ENCODE data around the gene RUNX3.
"Not testable (repeated sequence)": the region's sequence is repeated elsewhere in the genome, so short reads cannot be mapped to it uniquely, and the experiment has no call there.

Gene RUNX3

GRCh38 chr1:24911651-24912155, 18.4 kb downstream of the RUNX3 start:
- Histone ChIP-seq H3K9me3 (ENCODE audit: severe bottlenecking) (no peaks in the 10 kb centered on the region), H3K36me3 (no peaks in the 10 kb centered on the region), H3K4me3 (ENCODE audit: low read depth, low read length) (no peak overlapping the region), H3K27ac (no peak overlapping the region), H3K27me3 (ENCODE audit: insufficient read depth, low read depth, severe bottlenecking) (no peaks in the 10 kb centered on the region)
- TF ChIP-seq CTCF (IDR thresholded peaks at IDR 0.05; ENCODE audit: low read depth, low read length), result no peak
- no peak for DNase-seq

DNA sequence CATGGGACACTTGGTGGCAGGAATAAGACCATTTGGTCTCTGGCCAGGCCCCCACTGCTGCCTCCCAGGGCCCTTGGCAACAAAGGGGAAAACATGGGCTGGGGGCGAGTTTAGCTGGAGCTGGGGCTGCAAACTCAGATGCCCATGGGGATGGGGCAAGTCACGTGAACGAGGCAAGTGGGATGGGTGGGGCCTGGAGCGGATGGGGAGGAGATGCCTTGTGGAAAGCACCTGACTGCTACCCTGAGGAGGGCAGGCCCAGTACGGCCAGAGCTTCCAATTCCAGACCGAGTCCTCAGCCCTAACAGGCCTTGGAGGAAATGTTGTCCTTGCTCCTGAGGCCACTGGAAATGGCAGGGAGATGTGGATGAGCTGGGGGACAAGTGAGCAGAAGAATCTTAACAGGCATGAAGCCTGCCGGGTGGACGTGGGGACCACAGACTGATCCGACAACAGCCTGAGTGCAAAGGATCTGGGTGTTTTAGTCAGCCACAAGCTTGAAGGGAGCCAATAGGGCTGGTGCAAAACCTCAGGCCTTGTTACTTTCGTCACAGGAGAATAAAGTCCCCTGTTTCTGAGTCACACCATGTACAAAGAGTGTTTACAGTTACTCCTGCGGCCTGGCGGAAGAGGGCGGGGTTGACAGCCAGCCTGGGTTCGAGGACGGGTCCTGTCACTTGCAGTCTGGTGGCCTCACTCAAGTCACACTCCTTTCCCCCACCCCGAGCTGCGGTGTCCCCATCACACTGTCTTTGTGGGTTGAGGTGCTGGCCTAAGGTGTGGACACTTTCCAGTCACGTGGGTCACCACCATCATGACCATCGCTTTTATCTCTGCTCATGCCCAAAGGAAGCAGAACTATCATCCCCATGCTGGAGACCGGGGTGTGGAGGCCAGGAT, 19.1 kb downstream of the RUNX3 start:
- TF ChIP-seq CTCF (IDR thresholded peaks at IDR 0.05; ENCODE audit: low read depth, low read length), result no peak
- no peaks in the 10 kb centered on the region; the same call in 1 of the 2 replicates for H3K36me3 ChIP-seq
- H3K27me3 ChIP-seq (ENCODE audit: insufficient read depth, low read depth, severe bottlenecking), result no peaks in the 10 kb centered on the region
- no peak overlapping the region for H3K27ac ChIP-seq
- H3K9me3 ChIP-seq (ENCODE audit: severe bottlenecking), result no peaks in the 10 kb centered on the region
- DNase-seq, result no peak
- no peak overlapping the region for H3K4me3 ChIP-seq (ENCODE audit: low read depth, low read length)

- Histone ChIP-seq H3K27ac (no peak overlapping the region), H3K9me3 (ENCODE audit: severe bottlenecking) (no peaks in the 10 kb centered on the region), H3K27me3 (ENCODE audit: insufficient read depth, low read depth, severe bottlenecking) (no peaks in the 10 kb centered on the region), H3K4me3 (ENCODE audit: low read depth, low read length) (no peak overlapping the region), H3K36me3 (no peaks in the 10 kb centered on the region; the same call in 1 of the 2 replicates)
- no peak for DNase-seq
- no peak for TF ChIP-seq CTCF (IDR thresholded peaks at IDR 0.05; ENCODE audit: low read depth, low read length)
Observed at GRCh38 chr1:24910210-24910609, 19.9 kb downstream of the RUNX3 start.

DNA sequence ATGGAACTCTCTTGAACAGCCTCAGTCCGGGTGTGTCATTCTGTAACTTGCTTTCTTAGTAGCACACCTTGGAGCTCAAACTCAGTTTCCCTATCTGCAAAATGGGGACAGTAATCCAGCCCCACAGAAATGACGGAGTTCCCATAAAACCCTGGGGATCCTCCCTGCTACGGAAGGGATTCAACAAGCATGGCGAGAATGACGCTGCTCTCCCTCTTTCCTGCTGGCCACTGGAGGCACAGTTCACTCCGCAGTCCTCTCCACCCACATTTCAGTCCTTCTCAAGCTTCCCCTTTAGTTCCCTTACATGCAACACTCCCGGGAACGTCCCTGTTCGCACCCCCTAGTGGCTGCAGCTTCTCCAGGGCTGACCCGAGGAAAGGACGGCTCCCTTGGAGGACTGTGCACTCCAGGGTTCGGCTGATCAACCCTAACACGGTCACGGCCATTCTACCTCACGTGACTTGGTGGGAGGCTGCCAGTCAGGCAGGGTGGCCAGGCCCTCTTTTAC, 20.6 kb downstream of the RUNX3 start:
- peak; percentile 38 for TF ChIP-seq CTCF (IDR thresholded peaks at IDR 0.05; ENCODE audit: low read depth, low read length)
- H3K27me3 ChIP-seq (ENCODE audit: insufficient read depth, low read depth, severe bottlenecking), result no peaks in the 10 kb centered on the region
- no peaks in the 10 kb centered on the region; the same call in 1 of the 2 replicates for H3K36me3 ChIP-seq
- H3K4me3 ChIP-seq (ENCODE audit: low read depth, low read length), result no peak overlapping the region
- no peaks in the 10 kb centered on the region for H3K9me3 ChIP-seq (ENCODE audit: severe bottlenecking)
- DNase-seq, result peak; percentile 38
- H3K27ac ChIP-seq, result no peak overlapping the region

- no peak for DNase-seq
- Histone ChIP-seq H3K36me3 (no peaks in the 10 kb centered on the region; the same call in 1 of the 2 replicates), H3K9me3 (ENCODE audit: severe bottlenecking) (no peaks in the 10 kb centered on the region), H3K27ac (no peak overlapping the region), H3K27me3 (ENCODE audit: insufficient read depth, low read depth, severe bottlenecking) (no peaks in the 10 kb centered on the region), H3K4me3 (ENCODE audit: low read depth, low read length) (no peak overlapping the region)
- no peak for TF ChIP-seq CTCF (IDR thresholded peaks at IDR 0.05; ENCODE audit: low read depth, low read length)
Observed at GRCh38 chr1:24908591-24909259, 21.4 kb downstream of the RUNX3 start.

- not testable (repeated sequence) for H3K9me3 ChIP-seq (ENCODE audit: severe bottlenecking); H3K27me3 ChIP-seq (ENCODE audit: insufficient read depth, low read depth, severe bottlenecking); H3K4me3 ChIP-seq (ENCODE audit: low read depth, low read length); H3K36me3 ChIP-seq; H3K27ac ChIP-seq; DNase-seq
Observed at GRCh38 chr1:24907587-24908294, 22.3 kb downstream of the RUNX3 start.

All from WERI-Rb-1 (cell line).